ENCODE results near the gene CES1.

DNA sequence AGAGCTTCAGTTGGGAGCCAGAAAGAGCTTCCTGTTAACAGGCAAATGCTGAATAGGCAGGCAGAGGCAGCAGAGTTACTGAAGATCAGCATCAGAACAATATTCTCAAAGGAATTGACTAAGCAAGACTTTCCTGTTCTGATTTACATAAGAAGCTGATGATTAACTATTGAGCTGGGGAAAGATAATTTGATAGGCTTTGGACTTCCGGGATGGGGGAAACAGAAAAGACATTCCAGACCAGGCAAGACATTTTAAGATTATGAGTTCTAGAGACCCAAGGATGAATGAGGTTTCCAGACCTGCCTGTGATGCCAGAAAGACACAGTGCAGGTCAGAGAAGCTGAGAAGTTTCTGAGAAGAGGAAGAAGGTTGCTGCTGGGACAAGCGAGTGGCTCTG, 42.4 kb upstream of the CES1 start, which contains the start of gene CES5A:
- TF ChIP-seq, protein P1, sequence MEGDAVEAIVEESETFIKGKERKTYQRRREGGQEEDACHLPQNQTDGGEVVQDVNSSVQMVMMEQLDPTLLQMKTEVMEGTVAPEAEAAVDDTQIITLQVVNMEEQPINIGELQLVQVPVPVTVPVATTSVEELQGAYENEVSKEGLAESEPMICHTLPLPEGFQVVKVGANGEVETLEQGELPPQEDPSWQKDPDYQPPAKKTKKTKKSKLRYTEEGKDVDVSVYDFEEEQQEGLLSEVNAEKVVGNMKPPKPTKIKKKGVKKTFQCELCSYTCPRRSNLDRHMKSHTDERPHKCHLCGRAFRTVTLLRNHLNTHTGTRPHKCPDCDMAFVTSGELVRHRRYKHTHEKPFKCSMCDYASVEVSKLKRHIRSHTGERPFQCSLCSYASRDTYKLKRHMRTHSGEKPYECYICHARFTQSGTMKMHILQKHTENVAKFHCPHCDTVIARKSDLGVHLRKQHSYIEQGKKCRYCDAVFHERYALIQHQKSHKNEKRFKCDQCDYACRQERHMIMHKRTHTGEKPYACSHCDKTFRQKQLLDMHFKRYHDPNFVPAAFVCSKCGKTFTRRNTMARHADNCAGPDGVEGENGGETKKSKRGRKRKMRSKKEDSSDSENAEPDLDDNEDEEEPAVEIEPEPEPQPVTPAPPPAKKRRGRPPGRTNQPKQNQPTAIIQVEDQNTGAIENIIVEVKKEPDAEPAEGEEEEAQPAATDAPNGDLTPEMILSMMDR (IDR thresholded peaks at IDR 0.05 in 8 of 11, conservative IDR thresholded peaks at IDR 0.05 in 3 of 11) = no peak
- TF ChIP-seq POLR2A (IDR thresholded peaks at IDR 0.05) = no peak
